Head of caudate nucleus (tissue), 42 donors: ENCODE measurements around the gene MFGE8.

Experiments
- DNase-seq, 42 donors: peaks; one replicate each; pipeline versions ENCODE4 v3.0.0 to v3.0.0-alpha.2; 2020 to 2021; ENCODE audit warnings: mixed read lengths in 7 of 42
- intact Hi-C: fragments of 100-400 bp; cut with DNase I; formaldehyde crosslinking; loops from one replicate; pipeline ENCODE4 v1.15.0; 2022

The MFGE8 gene

GRCh38 chr15:88849376-88850072, 63.7 kb downstream of the MFGE8 start:
- intact Hi-C loops = no loop called here
- no peak for DNase-seq
